Spleen (tissue), 7 donors: ENCODE measurements around the gene SRPK3.
A peak's percentile ranks its signal among the peaks of the same experiment; 100 is the strongest.

Source experiments
- POLR2A ChIP-seq, 3 donors: fragments of 450-650 bp; IDR thresholded peaks; one replicate each; pipeline ENCODE4 v1.5.1; 2017; ENCODE audit warnings: antibody characterized with exemption in 3 of 3, mild to moderate bottlenecking in 1 of 3
- POLR2AphosphoS5 ChIP-seq, 3 donors: sonication (generic); formaldehyde crosslinking; IDR thresholded peaks; one replicate each; pipeline ENCODE4 v1.5.1; 2017; ENCODE audit warnings: antibody characterized with exemption in 3 of 3
- TF ChIP-seq, protein P1 (sequence below), 11 experiments: fragments of 200-600 bp in 7 of 11; fragments of 450-650 bp in 4 of 11; sonication (generic) in 4 of 11; IDR thresholded peaks in 8 of 11; conservative IDR thresholded peaks in 3 of 11; 1 replicate in 7 of 11; 2 replicates in 4 of 11; pipeline versions ENCODE4 v1.4.0 to v1.8.0; 2016 to 2021; ENCODE audit warnings: antibody characterized with exemption in 11 of 11, inconsistent platforms in 4 of 11, mild to moderate bottlenecking in 1 of 11
- donor health status: DM: no; HTN: no; CAD: no; lungs with moderate emphysema.
- donor health status: DM: no; HTN: no; CAD: no.
- donor health status: DM: no; HTN: no; CAD: no.

GRCh38 chrX:153780678-153781427, at the start of gene SRPK3:
- TF ChIP-seq, protein P1, sequence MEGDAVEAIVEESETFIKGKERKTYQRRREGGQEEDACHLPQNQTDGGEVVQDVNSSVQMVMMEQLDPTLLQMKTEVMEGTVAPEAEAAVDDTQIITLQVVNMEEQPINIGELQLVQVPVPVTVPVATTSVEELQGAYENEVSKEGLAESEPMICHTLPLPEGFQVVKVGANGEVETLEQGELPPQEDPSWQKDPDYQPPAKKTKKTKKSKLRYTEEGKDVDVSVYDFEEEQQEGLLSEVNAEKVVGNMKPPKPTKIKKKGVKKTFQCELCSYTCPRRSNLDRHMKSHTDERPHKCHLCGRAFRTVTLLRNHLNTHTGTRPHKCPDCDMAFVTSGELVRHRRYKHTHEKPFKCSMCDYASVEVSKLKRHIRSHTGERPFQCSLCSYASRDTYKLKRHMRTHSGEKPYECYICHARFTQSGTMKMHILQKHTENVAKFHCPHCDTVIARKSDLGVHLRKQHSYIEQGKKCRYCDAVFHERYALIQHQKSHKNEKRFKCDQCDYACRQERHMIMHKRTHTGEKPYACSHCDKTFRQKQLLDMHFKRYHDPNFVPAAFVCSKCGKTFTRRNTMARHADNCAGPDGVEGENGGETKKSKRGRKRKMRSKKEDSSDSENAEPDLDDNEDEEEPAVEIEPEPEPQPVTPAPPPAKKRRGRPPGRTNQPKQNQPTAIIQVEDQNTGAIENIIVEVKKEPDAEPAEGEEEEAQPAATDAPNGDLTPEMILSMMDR (IDR thresholded peaks at IDR 0.05 in 8 of 11, conservative IDR thresholded peaks at IDR 0.05 in 3 of 11): no peak
- TF ChIP-seq POLR2AphosphoS5 (IDR thresholded peaks at IDR 0.05) (peak in 1 of 3 donors; percentile 24), POLR2A (IDR thresholded peaks at IDR 0.05) (no peak)
